CD8-positive, alpha-beta memory T cell (primary cell): Measurements from ENCODE around the gene PRKACB. TPM values are rescaled to one million over a fixed set of nuclear protein-coding genes. Genes with fewer than 3 reads are reported as not detected.
A peak's percentile ranks its signal among the peaks of the same experiment; 100 is the strongest.
"Not testable (repeated sequence)": the region's sequence is repeated elsewhere in the genome, so short reads cannot be mapped to it uniquely, and the experiment has no call there.

Source experiments
- CTCF ChIA-PET: fragments of 350-600 bp; sonication (Branson Sonifier 250); formaldehyde crosslinking; loops from one replicate; lab custom pipeline; 2021; ENCODE audit warnings: antibody characterized with exemption; lab: Charles Lee
- POLR2A ChIA-PET: fragments of 350-600 bp; sonication (Branson Sonifier 250); formaldehyde crosslinking; loops from one replicate; lab custom pipeline; 2021; ENCODE audit warnings: antibody characterized with exemption; lab: Charles Lee
- DNase-seq, 5 donors: peaks; one replicate each; pipeline versions ENCODE4 v3.0.0 to v3.0.0-alpha.2; 2020 to 2022; ENCODE audit warnings: mixed read lengths in 1 of 5
- H3K27ac ChIP-seq: one replicate; pipeline ENCODE4 v1.7.0; 2013; ENCODE audit warnings: low read depth, mild to moderate bottlenecking, low read length, moderate library complexity
- H3K27me3 ChIP-seq: 2 replicates; pipeline ENCODE4 v1.7.0; 2013; ENCODE audit warnings: low read length, mild to moderate bottlenecking; ENCODE audit not compliant: insufficient read depth, poor library complexity, severe bottlenecking
- H3K36me3 ChIP-seq: 2 replicates; pipeline ENCODE4 v1.7.0; 2013; ENCODE audit warnings: mild to moderate bottlenecking, low read length, moderate library complexity; ENCODE audit not compliant: insufficient read depth
- H3K4me1 ChIP-seq: 2 replicates; pipeline ENCODE4 v1.7.0; 2013; ENCODE audit warnings: mild to moderate bottlenecking, low read length, moderate library complexity; ENCODE audit not compliant: insufficient read depth
- H3K4me3 ChIP-seq: 2 replicates; pipeline ENCODE4 v1.7.0; 2013; ENCODE audit warnings: mild to moderate bottlenecking, low read length
- H3K9me3 ChIP-seq: 2 replicates; pipeline ENCODE4 v1.7.0; 2013; ENCODE audit warnings: mild to moderate bottlenecking, low read length
- H3K27ac Mint-ChIP-seq, 8 donors: one replicate each; pipeline ENCODE4 v1.8.0; 2020 to 2021; ENCODE audit warnings: mixed read lengths in 8 of 8, mild to moderate bottlenecking in 6 of 8, inconsistent platforms in 3 of 8, moderate library complexity in 3 of 8
- H3K27me3 Mint-ChIP-seq, 2 donors: one replicate each; pipeline ENCODE4 v1.8.0; 2020 to 2021; ENCODE audit warnings: mixed read lengths in 2 of 2, mild to moderate bottlenecking in 1 of 2, moderate library complexity in 1 of 2
- H3K36me3 Mint-ChIP-seq, 3 donors: one replicate each; pipeline ENCODE4 v1.8.0; 2020 to 2021; ENCODE audit warnings: mixed read lengths in 3 of 3, inconsistent platforms in 1 of 3, mild to moderate bottlenecking in 1 of 3
- H3K4me1 Mint-ChIP-seq, 3 donors: one replicate each; pipeline ENCODE4 v1.8.0; 2020 to 2021; ENCODE audit warnings: mixed read lengths in 3 of 3, inconsistent platforms in 1 of 3, mild to moderate bottlenecking in 1 of 3
- H3K4me3 Mint-ChIP-seq, 7 donors: one replicate each; pipeline ENCODE4 v1.8.0; 2020 to 2021; ENCODE audit warnings: mixed read lengths in 7 of 7, mild to moderate bottlenecking in 6 of 7, moderate library complexity in 4 of 7, inconsistent platforms in 2 of 7
- H3K9me3 Mint-ChIP-seq, 5 donors: one replicate each; pipeline ENCODE4 v1.8.0; 2020 to 2022; ENCODE audit warnings: mixed read lengths in 5 of 5, mild to moderate bottlenecking in 3 of 5, moderate library complexity in 2 of 5, inconsistent platforms in 1 of 5
- polyA plus RNA-seq: library from polyadenylated mRNA; unstranded; fragments of 300-500 nt; fragmentation: Illumina TruSeq; gene quantifications from one replicate; pipeline ENCODE4 v1.2.3, GENCODE V29; 2021
- total RNA-seq, 2 experiments: library from RNA; stranded (reverse); gene quantifications; one replicate each; pipeline ENCODE4 v1.2.3, GENCODE V29; 2021

PRKACB gene
- total and polyA plus RNA-seq, 3 experiments from 2014 or later = 47.7 to 97.5 (median 54.6) TPM

GRCh38 chr1:84224905-84225304 is 80.8 kb downstream of the PRKACB start:
- ChIA-PET POLR2A (no interaction called here), CTCF (no interaction called here)
- Histone ChIP-seq H3K9me3 (peaks cover 5% of the 10 kb centered on the region), H3K36me3 (peaks cover 11% of the 10 kb centered on the region), H3K27me3 (no peaks in the 10 kb centered on the region), H3K27ac (no peak overlapping the region), H3K4me1 (peaks cover 6% of the 10 kb centered on the region), H3K4me3 (no peak overlapping the region)
- Mint-ChIP-seq H3K4me1 (peaks cover 39 to 63% (median 50%) of the 10 kb centered on the region in 3 donors), H3K36me3 (peaks cover 46 to 75% (median 65%) of the 10 kb centered on the region in 3 donors), H3K9me3 (peaks cover 8 to 22% (median 14%) of the 10 kb centered on the region in 5 donors), H3K27ac (peak overlapping the region in 1 of 8 donors; percentile 71), H3K27me3 (no peaks in the 10 kb centered on the region), H3K4me3 (no peak overlapping the region)
- no peak for DNase-seq

- Histone ChIP-seq H3K4me1 (peaks cover 6% of the 10 kb centered on the region), H3K4me3 (no peak overlapping the region), H3K27ac (no peak overlapping the region), H3K36me3 (peaks cover 11% of the 10 kb centered on the region), H3K9me3 (peaks cover 5% of the 10 kb centered on the region), H3K27me3 (no peaks in the 10 kb centered on the region)
- H3K9me3 Mint-ChIP-seq = peaks cover 11 to 22% (median 14%) of the 10 kb centered on the region in 5 donors
- POLR2A ChIA-PET = no interaction called here
- H3K36me3 Mint-ChIP-seq = peaks cover 38 to 70% (median 57%) of the 10 kb centered on the region in 3 donors
- H3K27ac Mint-ChIP-seq = peak overlapping the region in 5 of 8 donors; percentile 30 to 65 (median 48)
- CTCF ChIA-PET = no interaction called here
- peaks cover 37 to 58% (median 44%) of the 10 kb centered on the region in 3 donors for H3K4me1 Mint-ChIP-seq
- no peak for DNase-seq
- H3K4me3 Mint-ChIP-seq = no peak overlapping the region
- no peaks in the 10 kb centered on the region for H3K27me3 Mint-ChIP-seq
Measured at GRCh38 chr1:84225646-84226045, 81.6 kb downstream of the PRKACB start.

- CTCF ChIA-PET, H3K27ac Mint-ChIP-seq, H3K4me3 ChIP-seq, POLR2A ChIA-PET, DNase-seq, H3K4me1 ChIP-seq, H3K27me3 ChIP-seq, H3K27me3 Mint-ChIP-seq, H3K4me1 Mint-ChIP-seq, H3K9me3 ChIP-seq, H3K4me3 Mint-ChIP-seq, H3K27ac ChIP-seq: not testable (repeated sequence)
- Mint-ChIP-seq H3K36me3 (peaks cover 28 to 52% (median 30%) of the 10 kb centered on the region in 3 donors), H3K9me3 (peaks cover 3 to 11% (median 7%) of the 10 kb centered on the region in 5 donors)
- peaks cover 13% of the 10 kb centered on the region for H3K36me3 ChIP-seq
Measured at GRCh38 chr1:84232676-84233075, 88.6 kb downstream of the PRKACB start.

- H3K9me3 ChIP-seq = no peaks in the 10 kb centered on the region
- Mint-ChIP-seq H3K36me3 (peaks cover 37 to 74% (median 51%) of the 10 kb centered on the region in 3 donors), H3K27ac (no peak overlapping the region), H3K4me1 (peaks cover 5 to 8% (median 7%) of the 10 kb centered on the region in 3 donors), H3K9me3 (peaks cover 0 to 7% (median 5%) of the 10 kb centered on the region in 5 donors), H3K4me3 (no peak overlapping the region), H3K27me3 (no peaks in the 10 kb centered on the region)
- DNase-seq = no peak
- no peaks in the 10 kb centered on the region for H3K4me1 ChIP-seq
- H3K27me3 ChIP-seq = no peaks in the 10 kb centered on the region
- H3K4me3 ChIP-seq = no peak overlapping the region
- ChIA-PET CTCF (no interaction called here), POLR2A (no interaction called here)
- no peak overlapping the region for H3K27ac ChIP-seq
- peaks cover 13% of the 10 kb centered on the region for H3K36me3 ChIP-seq
Measured at GRCh38 chr1:84236256-84236655, 92.2 kb downstream of the PRKACB start.

- H3K27ac ChIP-seq = no peak overlapping the region
- Mint-ChIP-seq H3K27ac (no peak overlapping the region), H3K36me3 (peaks cover 18 to 49% (median 41%) of the 10 kb centered on the region in 3 donors), H3K4me1 (peaks cover 4 to 14% (median 8%) of the 10 kb centered on the region in 3 donors), H3K9me3 (peaks cover 8 to 23% (median 16%) of the 10 kb centered on the region in 5 donors), H3K4me3 (no peak overlapping the region), H3K27me3 (no peaks in the 10 kb centered on the region)
- H3K27me3 ChIP-seq = no peaks in the 10 kb centered on the region
- ChIA-PET POLR2A (no interaction called here), CTCF (no interaction called here)
- DNase-seq = no peak
- H3K4me3 ChIP-seq = no peak overlapping the region
- no peaks in the 10 kb centered on the region for H3K4me1 ChIP-seq
- no peaks in the 10 kb centered on the region for H3K9me3 ChIP-seq
- H3K36me3 ChIP-seq = no peaks in the 10 kb centered on the region
Measured at GRCh38 chr1:84242641-84243040, 98.6 kb downstream of the PRKACB start.

GRCh38 chr1:84245563-84245962 is 101.5 kb downstream of the PRKACB start:
- H3K27me3 Mint-ChIP-seq = no peaks in the 10 kb centered on the region
- Histone ChIP-seq H3K27me3 (no peaks in the 10 kb centered on the region), H3K4me1 (no peaks in the 10 kb centered on the region), H3K36me3 (no peaks in the 10 kb centered on the region), H3K9me3 (no peaks in the 10 kb centered on the region), H3K4me3 (no peak overlapping the region), H3K27ac (no peak overlapping the region)
- H3K4me1 Mint-ChIP-seq = peaks cover 2 to 17% (median 8%) of the 10 kb centered on the region in 3 donors
- DNase-seq = no peak
- ChIA-PET CTCF (no interaction called here), POLR2A (no interaction called here)
- peaks cover 3 to 34% (median 13%) of the 10 kb centered on the region in 3 donors for H3K36me3 Mint-ChIP-seq
- no peak overlapping the region for H3K4me3 Mint-ChIP-seq
- H3K9me3 Mint-ChIP-seq = peaks cover 12 to 27% (median 22%) of the 10 kb centered on the region in 5 donors
- no peak overlapping the region for H3K27ac Mint-ChIP-seq

GRCh38 chr1:84246213-84246612 is 102.1 kb downstream of the PRKACB start:
- Histone ChIP-seq H3K9me3 (no peaks in the 10 kb centered on the region), H3K27me3 (no peaks in the 10 kb centered on the region), H3K27ac (no peak overlapping the region), H3K4me1 (no peaks in the 10 kb centered on the region), H3K36me3 (no peaks in the 10 kb centered on the region), H3K4me3 (no peak overlapping the region)
- ChIA-PET CTCF (no interaction called here), POLR2A (no interaction called here)
- no peak overlapping the region for H3K27ac Mint-ChIP-seq
- no peaks in the 10 kb centered on the region for H3K27me3 Mint-ChIP-seq
- peaks cover 2 to 17% (median 8%) of the 10 kb centered on the region in 3 donors for H3K4me1 Mint-ChIP-seq
- H3K36me3 Mint-ChIP-seq = peaks cover 1 to 29% (median 6%) of the 10 kb centered on the region in 3 donors
- H3K9me3 Mint-ChIP-seq = peaks cover 12 to 32% (median 26%) of the 10 kb centered on the region in 5 donors
- no peak for DNase-seq
- H3K4me3 Mint-ChIP-seq = no peak overlapping the region

GRCh38 chr1:84247425-84248220 is 103.6 kb downstream of the PRKACB start:
- no peaks in the 10 kb centered on the region for H3K27me3 ChIP-seq
- no peaks in the 10 kb centered on the region for H3K36me3 ChIP-seq
- Mint-ChIP-seq H3K27ac (peak overlapping the region in 4 of 8 donors; percentile 29 to 68 (median 38)), H3K27me3 (no peaks in the 10 kb centered on the region), H3K36me3 (peaks cover 1 to 15% (median 1%) of the 10 kb centered on the region in 3 donors), H3K9me3 (peaks cover 8 to 25% (median 20%) of the 10 kb centered on the region in 5 donors), H3K4me1 (peaks cover 2 to 17% (median 8%) of the 10 kb centered on the region in 3 donors), H3K4me3 (peak overlapping the region in 5 of 7 donors; percentile 43 to 71 (median 54))
- H3K4me1 ChIP-seq = no peaks in the 10 kb centered on the region
- no peak overlapping the region for H3K4me3 ChIP-seq
- CTCF ChIA-PET = no interaction called here
- POLR2A ChIA-PET = no interaction called here
- no peak overlapping the region for H3K27ac ChIP-seq
- no peaks in the 10 kb centered on the region for H3K9me3 ChIP-seq
- no peak for DNase-seq
